ENCODE data around the gene SSX3.
"Not testable (repeated sequence)": the region's sequence is repeated elsewhere in the genome, so short reads cannot be mapped to it uniquely, and the experiment has no call there.

DNA sequence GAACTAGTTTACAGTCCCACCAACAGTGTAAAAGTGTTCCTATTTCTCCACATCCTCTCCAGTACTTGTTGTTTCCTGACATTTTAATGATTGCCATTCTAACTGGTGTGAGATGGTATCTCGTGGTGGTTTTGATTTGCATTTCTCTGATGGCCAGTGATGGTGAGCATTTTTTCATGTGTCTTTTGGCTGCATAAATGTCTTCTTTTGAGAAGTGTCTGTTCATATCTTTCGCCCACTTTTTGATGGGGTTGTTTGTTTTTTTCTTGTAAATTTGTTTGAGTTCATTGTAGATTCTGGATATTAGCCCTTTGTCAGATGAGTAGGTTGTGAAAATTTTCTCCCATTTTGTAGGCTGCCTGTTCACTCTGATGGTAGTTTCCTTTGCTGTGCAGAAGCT, 40.4 kb upstream of the SSX3 start:
- not testable (repeated sequence) for TF ChIP-seq EP300 (IDR thresholded peaks at IDR 0.05; ENCODE audit: borderline replicate concordance in 1 of 2, low read depth in 1 of 2, low read length in 1 of 2); SIN3A (IDR thresholded peaks at IDR 0.05; ENCODE audit: borderline replicate concordance, low read depth, low read length); RCOR1 (IDR thresholded peaks at IDR 0.05; ENCODE audit: low read length); TCF12 (IDR thresholded peaks at IDR 0.05); USF1 (IDR thresholded peaks at IDR 0.05; ENCODE audit: borderline replicate concordance, low read depth); GABPA (IDR thresholded peaks at IDR 0.05; ENCODE audit: low read depth); TAF1 (IDR thresholded peaks at IDR 0.05; ENCODE audit: borderline replicate concordance, low read depth, low read length); EZH2phosphoT487 (IDR thresholded peaks at IDR 0.05; ENCODE audit: borderline replicate concordance, low read depth); MXI1 (IDR thresholded peaks at IDR 0.05; ENCODE audit: low read depth, low read length); POLR2AphosphoS5 (IDR thresholded peaks at IDR 0.05; ENCODE audit: low read depth, low read length)
- TF ChIP-seq, protein P1, sequence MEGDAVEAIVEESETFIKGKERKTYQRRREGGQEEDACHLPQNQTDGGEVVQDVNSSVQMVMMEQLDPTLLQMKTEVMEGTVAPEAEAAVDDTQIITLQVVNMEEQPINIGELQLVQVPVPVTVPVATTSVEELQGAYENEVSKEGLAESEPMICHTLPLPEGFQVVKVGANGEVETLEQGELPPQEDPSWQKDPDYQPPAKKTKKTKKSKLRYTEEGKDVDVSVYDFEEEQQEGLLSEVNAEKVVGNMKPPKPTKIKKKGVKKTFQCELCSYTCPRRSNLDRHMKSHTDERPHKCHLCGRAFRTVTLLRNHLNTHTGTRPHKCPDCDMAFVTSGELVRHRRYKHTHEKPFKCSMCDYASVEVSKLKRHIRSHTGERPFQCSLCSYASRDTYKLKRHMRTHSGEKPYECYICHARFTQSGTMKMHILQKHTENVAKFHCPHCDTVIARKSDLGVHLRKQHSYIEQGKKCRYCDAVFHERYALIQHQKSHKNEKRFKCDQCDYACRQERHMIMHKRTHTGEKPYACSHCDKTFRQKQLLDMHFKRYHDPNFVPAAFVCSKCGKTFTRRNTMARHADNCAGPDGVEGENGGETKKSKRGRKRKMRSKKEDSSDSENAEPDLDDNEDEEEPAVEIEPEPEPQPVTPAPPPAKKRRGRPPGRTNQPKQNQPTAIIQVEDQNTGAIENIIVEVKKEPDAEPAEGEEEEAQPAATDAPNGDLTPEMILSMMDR (IDR thresholded peaks at IDR 0.05), result not testable (repeated sequence)
- TF ChIP-seq, protein P2, sequence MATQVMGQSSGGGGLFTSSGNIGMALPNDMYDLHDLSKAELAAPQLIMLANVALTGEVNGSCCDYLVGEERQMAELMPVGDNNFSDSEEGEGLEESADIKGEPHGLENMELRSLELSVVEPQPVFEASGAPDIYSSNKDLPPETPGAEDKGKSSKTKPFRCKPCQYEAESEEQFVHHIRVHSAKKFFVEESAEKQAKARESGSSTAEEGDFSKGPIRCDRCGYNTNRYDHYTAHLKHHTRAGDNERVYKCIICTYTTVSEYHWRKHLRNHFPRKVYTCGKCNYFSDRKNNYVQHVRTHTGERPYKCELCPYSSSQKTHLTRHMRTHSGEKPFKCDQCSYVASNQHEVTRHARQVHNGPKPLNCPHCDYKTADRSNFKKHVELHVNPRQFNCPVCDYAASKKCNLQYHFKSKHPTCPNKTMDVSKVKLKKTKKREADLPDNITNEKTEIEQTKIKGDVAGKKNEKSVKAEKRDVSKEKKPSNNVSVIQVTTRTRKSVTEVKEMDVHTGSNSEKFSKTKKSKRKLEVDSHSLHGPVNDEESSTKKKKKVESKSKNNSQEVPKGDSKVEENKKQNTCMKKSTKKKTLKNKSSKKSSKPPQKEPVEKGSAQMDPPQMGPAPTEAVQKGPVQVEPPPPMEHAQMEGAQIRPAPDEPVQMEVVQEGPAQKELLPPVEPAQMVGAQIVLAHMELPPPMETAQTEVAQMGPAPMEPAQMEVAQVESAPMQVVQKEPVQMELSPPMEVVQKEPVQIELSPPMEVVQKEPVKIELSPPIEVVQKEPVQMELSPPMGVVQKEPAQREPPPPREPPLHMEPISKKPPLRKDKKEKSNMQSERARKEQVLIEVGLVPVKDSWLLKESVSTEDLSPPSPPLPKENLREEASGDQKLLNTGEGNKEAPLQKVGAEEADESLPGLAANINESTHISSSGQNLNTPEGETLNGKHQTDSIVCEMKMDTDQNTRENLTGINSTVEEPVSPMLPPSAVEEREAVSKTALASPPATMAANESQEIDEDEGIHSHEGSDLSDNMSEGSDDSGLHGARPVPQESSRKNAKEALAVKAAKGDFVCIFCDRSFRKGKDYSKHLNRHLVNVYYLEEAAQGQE (IDR thresholded peaks at IDR 0.05; ENCODE audit: low read depth, low read length), result not testable (repeated sequence)

Measured in SK-N-SH (cell line).